ENCODE measurements around the gene JTB. TPM values are rescaled to one million over a fixed set of nuclear protein-coding genes. Genes with fewer than 3 reads are reported as not detected.

JTB gene
- total RNA-seq, 1 donor from 2014 or later = 48.6 TPM

- H3K4me3 Mint-ChIP-seq (ENCODE audit: unreplicated experiment) = no peak overlapping the region
- TF ChIP-seq CTCF (IDR thresholded peaks at IDR 0.05; ENCODE audit: partially characterized antibody, unreplicated experiment) = no peak
- no peak for DNase-seq
- no peak overlapping the region for H3K27ac Mint-ChIP-seq (ENCODE audit: unreplicated experiment)
- H3K36me3 Mint-ChIP-seq (ENCODE audit: unreplicated experiment) = no peaks in the 10 kb centered on the region
- H3K4me1 Mint-ChIP-seq (ENCODE audit: low read depth, unreplicated experiment) = no peaks in the 10 kb centered on the region
- peaks cover 8% of the 10 kb centered on the region for H3K27me3 Mint-ChIP-seq (ENCODE audit: unreplicated experiment)
- peaks cover 4% of the 10 kb centered on the region for H3K9me3 Mint-ChIP-seq (ENCODE audit: unreplicated experiment)
Observed at GRCh38 chr1:153938996-153939395, 38.5 kb downstream of the JTB start.

- no peaks in the 10 kb centered on the region for H3K36me3 Mint-ChIP-seq (ENCODE audit: unreplicated experiment)
- H3K4me3 Mint-ChIP-seq (ENCODE audit: unreplicated experiment) = no peak overlapping the region
- H3K27ac Mint-ChIP-seq (ENCODE audit: unreplicated experiment) = no peak overlapping the region
- H3K4me1 Mint-ChIP-seq (ENCODE audit: low read depth, unreplicated experiment) = no peaks in the 10 kb centered on the region
- no peak for DNase-seq
- no peak for TF ChIP-seq CTCF (IDR thresholded peaks at IDR 0.05; ENCODE audit: partially characterized antibody, unreplicated experiment)
- H3K9me3 Mint-ChIP-seq (ENCODE audit: unreplicated experiment) = peaks cover 2% of the 10 kb centered on the region
- peaks cover 10% of the 10 kb centered on the region for H3K27me3 Mint-ChIP-seq (ENCODE audit: unreplicated experiment)
Observed at GRCh38 chr1:153937331-153937730, 40.1 kb downstream of the JTB start.

GRCh38 chr1:153936011-153936802, 41.3 kb downstream of the JTB start:
- DNase-seq = no peak
- Mint-ChIP-seq H3K9me3 (ENCODE audit: unreplicated experiment) (peaks cover 2% of the 10 kb centered on the region), H3K27me3 (ENCODE audit: unreplicated experiment) (peaks cover 10% of the 10 kb centered on the region), H3K36me3 (ENCODE audit: unreplicated experiment) (no peaks in the 10 kb centered on the region), H3K4me3 (ENCODE audit: unreplicated experiment) (no peak overlapping the region), H3K4me1 (ENCODE audit: low read depth, unreplicated experiment) (no peaks in the 10 kb centered on the region), H3K27ac (ENCODE audit: unreplicated experiment) (no peak overlapping the region)
- no peak for TF ChIP-seq CTCF (IDR thresholded peaks at IDR 0.05; ENCODE audit: partially characterized antibody, unreplicated experiment)

- no peak for TF ChIP-seq CTCF (IDR thresholded peaks at IDR 0.05; ENCODE audit: partially characterized antibody, unreplicated experiment)
- no peaks in the 10 kb centered on the region for H3K4me1 Mint-ChIP-seq (ENCODE audit: low read depth, unreplicated experiment)
- H3K9me3 Mint-ChIP-seq (ENCODE audit: unreplicated experiment) = peaks cover 2% of the 10 kb centered on the region
- H3K27ac Mint-ChIP-seq (ENCODE audit: unreplicated experiment) = no peak overlapping the region
- peaks cover 5% of the 10 kb centered on the region for H3K27me3 Mint-ChIP-seq (ENCODE audit: unreplicated experiment)
- no peak overlapping the region for H3K4me3 Mint-ChIP-seq (ENCODE audit: unreplicated experiment)
- H3K36me3 Mint-ChIP-seq (ENCODE audit: unreplicated experiment) = no peaks in the 10 kb centered on the region
- no peak for DNase-seq
Observed at GRCh38 chr1:153934746-153935145, 42.7 kb downstream of the JTB start.

GRCh38 chr1:153933955-153934354, 43.5 kb downstream of the JTB start:
- Mint-ChIP-seq H3K4me3 (ENCODE audit: unreplicated experiment) (no peak overlapping the region), H3K27ac (ENCODE audit: unreplicated experiment) (no peak overlapping the region), H3K4me1 (ENCODE audit: low read depth, unreplicated experiment) (no peaks in the 10 kb centered on the region), H3K27me3 (ENCODE audit: unreplicated experiment) (peaks cover 5% of the 10 kb centered on the region), H3K9me3 (ENCODE audit: unreplicated experiment) (peaks cover 4% of the 10 kb centered on the region), H3K36me3 (ENCODE audit: unreplicated experiment) (no peaks in the 10 kb centered on the region)
- DNase-seq = no peak
- no peak for TF ChIP-seq CTCF (IDR thresholded peaks at IDR 0.05; ENCODE audit: partially characterized antibody, unreplicated experiment)
